HepG2 (cell line): ENCODE data around the gene NUCB1. TPM values are rescaled to one million over a fixed set of nuclear protein-coding genes. Genes with fewer than 3 reads are reported as not detected.
A peak's percentile ranks its signal among the peaks of the same experiment; 100 is the strongest.

Source experiments
- AKNA ChIP-seq: sonication (generic); formaldehyde crosslinking; IDR thresholded peaks from 2 replicates; pipeline ENCODE4 v1.4.0; 2020; ENCODE audit warnings: missing genetic modification reagents, borderline replicate concordance
- FIP1L1 ChIP-seq: fragments of 200-400 bp; formaldehyde crosslinking; IDR thresholded peaks from 2 replicates; pipeline ENCODE4 v1.6.1; 2018; ENCODE audit warnings: low read depth, mild to moderate bottlenecking, low read length, moderate library complexity, borderline replicate concordance; ENCODE audit not compliant: insufficient read depth
- MYPOP ChIP-seq: sonication (generic); formaldehyde crosslinking; IDR thresholded peaks from 2 replicates; pipeline ENCODE4 v1.8.1; 2023; ENCODE audit warnings: mild to moderate bottlenecking, moderate library complexity, missing genetic modification reagents
- NFYC ChIP-seq: IDR thresholded peaks from 2 replicates; pipeline ENCODE4 v1.6.1; 2016; ENCODE audit warnings: missing genetic modification reagents, missing compliant biosample characterization
- PAWR ChIP-seq: sonication (generic); formaldehyde crosslinking; IDR thresholded peaks from 2 replicates; pipeline ENCODE4 v1.4.0; 2020; ENCODE audit warnings: missing genetic modification reagents, mild to moderate bottlenecking, borderline replicate concordance
- PCBP2 ChIP-seq: fragments of 200-400 bp; formaldehyde crosslinking; optimal IDR thresholded peaks from 2 replicates; pipeline ENCODE3; 2018; ENCODE audit warnings: low read length, low read depth; ENCODE audit not compliant: poor library complexity, severe bottlenecking
- PHB2 ChIP-seq: fragments of 450-650 bp; IDR thresholded peaks from 2 replicates; pipeline ENCODE4 v1.6.1; 2018; ENCODE audit not compliant: partially characterized antibody
- RAD21 ChIP-seq: fragments of 450-650 bp; formaldehyde crosslinking; IDR thresholded peaks from 2 replicates; pipeline ENCODE4 v1.5.0; 2020; ENCODE audit warnings: mild to moderate bottlenecking
- REL ChIP-seq: sonication (generic); formaldehyde crosslinking; conservative IDR thresholded peaks from 2 replicates; pipeline ENCODE4 v1.8.0; 2022; ENCODE audit warnings: mild to moderate bottlenecking, missing genetic modification reagents, moderate library complexity
- RFX3 ChIP-seq: IDR thresholded peaks from 2 replicates; pipeline ENCODE4 v1.6.1; 2016; ENCODE audit warnings: missing biosample characterization, missing genetic modification reagents
- SKI ChIP-seq: fragments of 450-650 bp; IDR thresholded peaks from one replicate; pipeline ENCODE4 v1.6.1; 2018; ENCODE audit warnings: mild to moderate bottlenecking; ENCODE audit not compliant: partially characterized antibody
- SMAD3 ChIP-seq: sonication (generic); formaldehyde crosslinking; IDR thresholded peaks from 2 replicates; pipeline ENCODE4 v1.4.0; 2020; ENCODE audit warnings: missing genetic modification reagents
- SP5 ChIP-seq: IDR thresholded peaks from 2 replicates; pipeline ENCODE4 v1.6.1; 2016; ENCODE audit warnings: low read depth, borderline replicate concordance
- ZNF225 ChIP-seq: sonication (generic); formaldehyde crosslinking; IDR thresholded peaks from 2 replicates; pipeline ENCODE4 v1.4.0; 2020; ENCODE audit warnings: mild to moderate bottlenecking, missing genetic modification reagents
- ZNF629 ChIP-seq: sonication (generic); formaldehyde crosslinking; conservative IDR thresholded peaks from 2 replicates; pipeline ENCODE4 v1.5.0; 2020; ENCODE audit warnings: missing genetic modification reagents
- ZNF768 ChIP-seq: sonication (generic); formaldehyde crosslinking; IDR thresholded peaks from 2 replicates; pipeline ENCODE4 v1.4.0; 2020; ENCODE audit warnings: missing genetic modification reagents
- polyA plus RNA-seq, 8 experiments: library from polyadenylated mRNA; depleted of rRNA in 3 of 8; stranded (reverse) in 7 of 8; unstranded in 1 of 8; fragments of >200 nt; fragmentation: Illumina TruSeq in 4 of 8; extraction: Trizol in 4 of 8; gene quantifications; 2 replicates each; pipeline versions ENCODE4 v1.2.1 to v1.2.3, GENCODE V29; 2011 to 2016; ENCODE audit warnings: low read depth in 4 of 8, missing spikeins in 1 of 8, mixed read lengths in 1 of 8; ENCODE audit not compliant: insufficient read depth in 1 of 8
- total RNA-seq, 5 experiments: library from RNA; depleted of rRNA; stranded (reverse); fragments of >200 nt; fragmentation: Illumina TruSeq; extraction: Trizol; gene quantifications; 2 replicates each; pipeline ENCODE4 v1.2.3, GENCODE V29; 2016; ENCODE audit warnings: low read depth in 1 of 5
- TF ChIP-seq, protein P1 (sequence below): sonication (generic); formaldehyde crosslinking; IDR thresholded peaks from 2 replicates; pipeline ENCODE4 v1.5.1; 2020; ENCODE audit warnings: mild to moderate bottlenecking, missing genetic modification reagents, moderate library complexity

Gene NUCB1
- total and polyA plus RNA-seq, 2 of the 13 experiments (the other 11 are each of a cell fraction or from before 2014, with no cell fraction given), result 82.3 to 106 TPM

GRCh38 chr19:48967346-48968178 is 67.5 kb downstream of the NUCB1 start (continued):
- TF ChIP-seq, protein P1, sequence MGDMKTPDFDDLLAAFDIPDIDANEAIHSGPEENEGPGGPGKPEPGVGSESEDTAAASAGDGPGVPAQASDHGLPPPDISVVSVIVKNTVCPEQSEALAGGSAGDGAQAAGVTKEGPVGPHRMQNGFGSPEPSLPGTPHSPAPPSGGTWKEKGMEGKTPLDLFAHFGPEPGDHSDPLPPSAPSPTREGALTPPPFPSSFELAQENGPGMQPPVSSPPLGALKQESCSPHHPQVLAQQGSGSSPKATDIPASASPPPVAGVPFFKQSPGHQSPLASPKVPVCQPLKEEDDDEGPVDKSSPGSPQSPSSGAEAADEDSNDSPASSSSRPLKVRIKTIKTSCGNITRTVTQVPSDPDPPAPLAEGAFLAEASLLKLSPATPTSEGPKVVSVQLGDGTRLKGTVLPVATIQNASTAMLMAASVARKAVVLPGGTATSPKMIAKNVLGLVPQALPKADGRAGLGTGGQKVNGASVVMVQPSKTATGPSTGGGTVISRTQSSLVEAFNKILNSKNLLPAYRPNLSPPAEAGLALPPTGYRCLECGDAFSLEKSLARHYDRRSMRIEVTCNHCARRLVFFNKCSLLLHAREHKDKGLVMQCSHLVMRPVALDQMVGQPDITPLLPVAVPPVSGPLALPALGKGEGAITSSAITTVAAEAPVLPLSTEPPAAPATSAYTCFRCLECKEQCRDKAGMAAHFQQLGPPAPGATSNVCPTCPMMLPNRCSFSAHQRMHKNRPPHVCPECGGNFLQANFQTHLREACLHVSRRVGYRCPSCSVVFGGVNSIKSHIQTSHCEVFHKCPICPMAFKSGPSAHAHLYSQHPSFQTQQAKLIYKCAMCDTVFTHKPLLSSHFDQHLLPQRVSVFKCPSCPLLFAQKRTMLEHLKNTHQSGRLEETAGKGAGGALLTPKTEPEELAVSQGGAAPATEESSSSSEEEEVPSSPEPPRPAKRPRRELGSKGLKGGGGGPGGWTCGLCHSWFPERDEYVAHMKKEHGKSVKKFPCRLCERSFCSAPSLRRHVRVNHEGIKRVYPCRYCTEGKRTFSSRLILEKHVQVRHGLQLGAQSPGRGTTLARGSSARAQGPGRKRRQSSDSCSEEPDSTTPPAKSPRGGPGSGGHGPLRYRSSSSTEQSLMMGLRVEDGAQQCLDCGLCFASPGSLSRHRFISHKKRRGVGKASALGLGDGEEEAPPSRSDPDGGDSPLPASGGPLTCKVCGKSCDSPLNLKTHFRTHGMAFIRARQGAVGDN (CRISPR knock-in tag), result peak; percentile 48; the same call in 1 of the 2 replicates
- no peak for TF ChIP-seq SKI
- TF ChIP-seq PCBP2, result no peak
- peak; percentile 97; the same call in 1 of the 2 replicates for TF ChIP-seq FIP1L1
- TF ChIP-seq MYPOP, result no peak
- TF ChIP-seq REL, result peak; percentile 43; the same call in 1 of the 2 replicates
- peak; percentile 44; the same call in 1 of the 2 replicates for TF ChIP-seq RAD21 (CRISPR knock-in tag)
- TF ChIP-seq PAWR (CRISPR knock-in tag), result no peak
- no peak for TF ChIP-seq PHB2
- TF ChIP-seq ZNF768 (CRISPR knock-in tag), result no peak; the same call in 1 of the 2 replicates
- TF ChIP-seq ZNF225, result no peak; the same call in 1 of the 2 replicates
- no peak for TF ChIP-seq SP5 (CRISPR knock-in tag)
- TF ChIP-seq NFYC (CRISPR knock-in tag), result peak; percentile 14; the same call in 1 of the 2 replicates
- TF ChIP-seq RFX3 (CRISPR knock-in tag), result no peak
- no peak; the same call in 1 of the 2 replicates for TF ChIP-seq SMAD3 (CRISPR knock-in tag)
- 0 out of 2 replicates have a peak, but pooled peaks have one; percentile 5 for TF ChIP-seq ZNF629 (CRISPR knock-in tag)
- no peak; the same call in 1 of the 2 replicates for TF ChIP-seq AKNA (CRISPR knock-in tag)
